ENCODE data around the gene DNAJC1. TPM values are rescaled to one million over a fixed set of nuclear protein-coding genes. Genes with fewer than 3 reads are reported as not detected.

DNAJC1 gene
- total and polyA plus RNA-seq, 10 of the 15 experiments (the other 5 are each of a cell fraction or from before 2014, with no cell fraction given): 2.5 to 39.3 (median 20.4) TPM

DNA sequence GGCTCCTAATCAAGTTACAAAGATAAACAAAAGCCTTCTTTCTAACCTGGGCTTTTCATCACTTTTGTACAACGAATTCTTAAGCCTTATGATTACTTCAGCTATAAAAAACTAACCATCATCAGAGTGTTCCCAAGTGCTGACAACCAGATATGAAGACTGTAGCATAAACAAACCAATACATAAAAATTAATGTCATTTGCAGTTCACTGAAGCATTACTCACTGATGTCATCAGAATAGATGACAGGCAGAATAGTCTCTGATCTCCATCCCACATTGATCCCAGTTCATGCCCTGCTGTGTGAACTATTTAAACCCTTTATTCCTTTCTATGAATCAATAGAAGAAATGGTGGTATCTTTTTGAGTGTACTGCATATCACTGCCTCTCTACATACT lies 84.4 kb downstream of the DNAJC1 start (continued):
- TF ChIP-seq ZNF207 (IDR thresholded peaks at IDR 0.05; ENCODE audit: borderline replicate concordance): no peak
- TF ChIP-seq SP1 (IDR thresholded peaks at IDR 0.05; ENCODE audit: low read depth, low read length): no peak

DNA sequence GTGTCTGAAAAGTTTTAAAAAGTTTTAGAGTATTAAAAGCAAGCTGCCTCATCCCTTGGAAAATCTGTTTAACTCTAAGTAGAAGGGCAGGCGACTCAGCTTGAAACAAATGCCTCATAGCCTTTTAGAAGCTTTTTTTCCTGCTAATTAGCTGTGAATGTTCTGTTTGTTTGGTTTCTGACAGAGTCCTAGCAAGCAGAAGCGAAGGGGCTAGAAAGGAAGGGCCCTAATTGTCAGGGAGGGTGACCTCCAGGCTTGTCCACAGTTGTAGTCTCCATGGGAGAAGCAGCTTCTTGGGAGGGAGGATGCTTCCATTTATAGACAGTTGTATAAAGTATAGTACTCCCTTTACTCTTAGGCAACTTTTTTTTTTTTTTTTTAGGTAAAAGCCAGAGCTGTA lies 90.9 kb downstream of the DNAJC1 start:
- no peak for DNase-seq (ENCODE audit: low read depth, low spot score)
- ATAC-seq: no peak
- no peaks in the 10 kb centered on the region for H3K27me3 ChIP-seq (replicated peaks in 1 of 2; ENCODE audit: control insufficient read depth in 2 of 2, insufficient read depth in 2 of 2, low read length in 1 of 2)
- no peaks in the 10 kb centered on the region for H3K79me2 ChIP-seq (ENCODE audit: control insufficient read depth, insufficient read depth, low read length)
- 75% methylated on average over 2 of the region's 2 CpGs for WGBS (ENCODE audit: insufficient coverage, insufficient replicate concordance, low lambda C conversion rate, missing lambda C conversion rate)
- TF ChIP-seq ZZZ3 (IDR thresholded peaks at IDR 0.05; ENCODE audit: control insufficient read depth, insufficient read length, low read depth): no peak
- no peak for TF ChIP-seq SRF (IDR thresholded peaks at IDR 0.05; ENCODE audit: low read depth in 2 of 2, low read length in 2 of 2)
- TF ChIP-seq TBL1XR1 (IDR thresholded peaks at IDR 0.05; ENCODE audit: low read depth, low read length): no peak
- TF ChIP-seq KLF5 (IDR thresholded peaks at IDR 0.05; ENCODE audit: partially characterized antibody): no peak
- TF ChIP-seq, protein P1, sequence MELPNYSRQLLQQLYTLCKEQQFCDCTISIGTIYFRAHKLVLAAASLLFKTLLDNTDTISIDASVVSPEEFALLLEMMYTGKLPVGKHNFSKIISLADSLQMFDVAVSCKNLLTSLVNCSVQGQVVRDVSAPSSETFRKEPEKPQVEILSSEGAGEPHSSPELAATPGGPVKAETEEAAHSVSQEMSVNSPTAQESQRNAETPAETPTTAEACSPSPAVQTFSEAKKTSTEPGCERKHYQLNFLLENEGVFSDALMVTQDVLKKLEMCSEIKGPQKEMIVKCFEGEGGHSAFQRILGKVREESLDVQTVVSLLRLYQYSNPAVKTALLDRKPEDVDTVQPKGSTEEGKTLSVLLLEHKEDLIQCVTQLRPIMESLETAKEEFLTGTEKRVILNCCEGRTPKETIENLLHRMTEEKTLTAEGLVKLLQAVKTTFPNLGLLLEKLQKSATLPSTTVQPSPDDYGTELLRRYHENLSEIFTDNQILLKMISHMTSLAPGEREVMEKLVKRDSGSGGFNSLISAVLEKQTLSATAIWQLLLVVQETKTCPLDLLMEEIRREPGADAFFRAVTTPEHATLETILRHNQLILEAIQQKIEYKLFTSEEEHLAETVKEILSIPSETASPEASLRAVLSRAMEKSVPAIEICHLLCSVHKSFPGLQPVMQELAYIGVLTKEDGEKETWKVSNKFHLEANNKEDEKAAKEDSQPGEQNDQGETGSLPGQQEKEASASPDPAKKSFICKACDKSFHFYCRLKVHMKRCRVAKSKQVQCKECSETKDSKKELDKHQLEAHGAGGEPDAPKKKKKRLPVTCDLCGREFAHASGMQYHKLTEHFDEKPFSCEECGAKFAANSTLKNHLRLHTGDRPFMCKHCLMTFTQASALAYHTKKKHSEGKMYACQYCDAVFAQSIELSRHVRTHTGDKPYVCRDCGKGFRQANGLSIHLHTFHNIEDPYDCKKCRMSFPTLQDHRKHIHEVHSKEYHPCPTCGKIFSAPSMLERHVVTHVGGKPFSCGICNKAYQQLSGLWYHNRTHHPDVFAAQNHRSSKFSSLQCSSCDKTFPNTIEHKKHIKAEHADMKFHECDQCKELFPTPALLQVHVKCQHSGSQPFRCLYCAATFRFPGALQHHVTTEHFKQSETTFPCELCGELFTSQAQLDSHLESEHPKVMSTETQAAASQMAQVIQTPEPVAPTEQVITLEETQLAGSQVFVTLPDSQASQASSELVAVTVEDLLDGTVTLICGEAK (IDR thresholded peaks at IDR 0.05; ENCODE audit: borderline replicate concordance): no peak
- no peak for TF ChIP-seq NR2F1 (conservative IDR thresholded peaks at IDR 0.05)
- TF ChIP-seq, protein P2, sequence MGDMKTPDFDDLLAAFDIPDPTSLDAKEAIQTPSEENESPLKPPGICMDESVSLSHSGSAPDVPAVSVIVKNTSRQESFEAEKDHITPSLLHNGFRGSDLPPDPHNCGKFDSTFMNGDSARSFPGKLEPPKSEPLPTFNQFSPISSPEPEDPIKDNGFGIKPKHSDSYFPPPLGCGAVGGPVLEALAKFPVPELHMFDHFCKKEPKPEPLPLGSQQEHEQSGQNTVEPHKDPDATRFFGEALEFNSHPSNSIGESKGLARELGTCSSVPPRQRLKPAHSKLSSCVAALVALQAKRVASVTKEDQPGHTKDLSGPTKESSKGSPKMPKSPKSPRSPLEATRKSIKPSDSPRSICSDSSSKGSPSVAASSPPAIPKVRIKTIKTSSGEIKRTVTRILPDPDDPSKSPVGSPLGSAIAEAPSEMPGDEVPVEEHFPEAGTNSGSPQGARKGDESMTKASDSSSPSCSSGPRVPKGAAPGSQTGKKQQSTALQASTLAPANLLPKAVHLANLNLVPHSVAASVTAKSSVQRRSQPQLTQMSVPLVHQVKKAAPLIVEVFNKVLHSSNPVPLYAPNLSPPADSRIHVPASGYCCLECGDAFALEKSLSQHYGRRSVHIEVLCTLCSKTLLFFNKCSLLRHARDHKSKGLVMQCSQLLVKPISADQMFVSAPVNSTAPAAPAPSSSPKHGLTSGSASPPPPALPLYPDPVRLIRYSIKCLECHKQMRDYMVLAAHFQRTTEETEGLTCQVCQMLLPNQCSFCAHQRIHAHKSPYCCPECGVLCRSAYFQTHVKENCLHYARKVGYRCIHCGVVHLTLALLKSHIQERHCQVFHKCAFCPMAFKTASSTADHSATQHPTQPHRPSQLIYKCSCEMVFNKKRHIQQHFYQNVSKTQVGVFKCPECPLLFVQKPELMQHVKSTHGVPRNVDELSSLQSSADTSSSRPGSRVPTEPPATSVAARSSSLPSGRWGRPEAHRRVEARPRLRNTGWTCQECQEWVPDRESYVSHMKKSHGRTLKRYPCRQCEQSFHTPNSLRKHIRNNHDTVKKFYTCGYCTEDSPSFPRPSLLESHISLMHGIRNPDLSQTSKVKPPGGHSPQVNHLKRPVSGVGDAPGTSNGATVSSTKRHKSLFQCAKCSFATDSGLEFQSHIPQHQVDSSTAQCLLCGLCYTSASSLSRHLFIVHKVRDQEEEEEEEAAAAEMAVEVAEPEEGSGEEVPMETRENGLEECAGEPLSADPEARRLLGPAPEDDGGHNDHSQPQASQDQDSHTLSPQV (IDR thresholded peaks at IDR 0.05): no peak
- no peak overlapping the region for H3K9ac ChIP-seq (ENCODE audit: control insufficient read depth, insufficient read depth, low read length)
- H3K4me3 ChIP-seq: no peak overlapping the region
- no TSS peak for BruUV-seq (replicated peaks)
- RAD21 ChIA-PET (ENCODE audit: unreplicated experiment): no interaction called here
- FAIRE-seq: no peak
- H2AFZ ChIP-seq (ENCODE audit: control insufficient read depth, low read depth, low read length): no peak overlapping the region
- POLR2A ChIA-PET: interaction anchor here (0.6 kb wide), 1 partner anchor 142 kb away, joined by 5 read pairs; no protein-coding TSS in a partner anchor
- no peak overlapping the region for H3K27ac ChIP-seq (ENCODE audit: control insufficient read depth, insufficient read depth)
- no peaks in the 10 kb centered on the region for H3K36me3 ChIP-seq (ENCODE audit: control insufficient read depth in 2 of 2, insufficient read depth in 2 of 2, low read length in 1 of 2)
- H3K4me2 ChIP-seq (ENCODE audit: control insufficient read depth, insufficient read depth): no peak overlapping the region
- SMC1A ChIA-PET (ENCODE audit: uncharacterized antibody, unreplicated experiment): interaction anchor here (0.6 to 2.3 kb wide), 6 partner anchors 9 to 110 kb away, joined by 3 to 10 read pairs (median 3); no protein-coding TSS in a partner anchor
- H4K20me1 ChIP-seq (ENCODE audit: control insufficient read depth, insufficient read depth): no peaks in the 10 kb centered on the region
- H3K4me1 ChIP-seq (ENCODE audit: control insufficient read depth, insufficient read depth, low read length): peaks cover 6% of the 10 kb centered on the region; the same call in 1 of the 2 replicates
- H3K9me3 ChIP-seq (replicated peaks; ENCODE audit: control insufficient read depth, insufficient read depth, low read length): no peaks in the 10 kb centered on the region
- in situ Hi-C loops (cut with MboI) (no loop called here), intact Hi-C loops (cut with micrococcal nuclease; ENCODE audit: unreplicated experiment) (no loop called here)
- CTCF ChIA-PET: interaction anchor here (1.0 kb wide), 1 partner anchor 10 kb away, joined by 4 read pairs; no protein-coding TSS in a partner anchor

Measured in GM12878 (cell line).